Hematopoietic multipotent progenitor cell (in vitro differentiated cells): Measurements from ENCODE around the gene ZG16B. TPM values are rescaled to one million over a fixed set of nuclear protein-coding genes. Genes with fewer than 3 reads are reported as not detected.

ENCODE experiments used
- DNase-seq, 3 donors: peaks; one replicate each; pipeline ENCODE4 v3.0.0-alpha.2; 2011 to 2015; ENCODE audit warnings: low read depth in 2 of 3, low spot score in 2 of 3
- small RNA-seq: library from RNA; depleted of rRNA; stranded (forward); fragments of <200 nt; gene quantifications from one replicate; pipeline ENCODE3, GENCODE V24; 2012
- total RNA-seq: library from RNA; depleted of rRNA; stranded (reverse); fragments of >200 nt; gene quantifications from one replicate; pipeline ENCODE4 v1.2.3, GENCODE V29; 2012

The ZG16B gene
- total RNA-seq, 1 donor = 4.3 TPM

DNA sequence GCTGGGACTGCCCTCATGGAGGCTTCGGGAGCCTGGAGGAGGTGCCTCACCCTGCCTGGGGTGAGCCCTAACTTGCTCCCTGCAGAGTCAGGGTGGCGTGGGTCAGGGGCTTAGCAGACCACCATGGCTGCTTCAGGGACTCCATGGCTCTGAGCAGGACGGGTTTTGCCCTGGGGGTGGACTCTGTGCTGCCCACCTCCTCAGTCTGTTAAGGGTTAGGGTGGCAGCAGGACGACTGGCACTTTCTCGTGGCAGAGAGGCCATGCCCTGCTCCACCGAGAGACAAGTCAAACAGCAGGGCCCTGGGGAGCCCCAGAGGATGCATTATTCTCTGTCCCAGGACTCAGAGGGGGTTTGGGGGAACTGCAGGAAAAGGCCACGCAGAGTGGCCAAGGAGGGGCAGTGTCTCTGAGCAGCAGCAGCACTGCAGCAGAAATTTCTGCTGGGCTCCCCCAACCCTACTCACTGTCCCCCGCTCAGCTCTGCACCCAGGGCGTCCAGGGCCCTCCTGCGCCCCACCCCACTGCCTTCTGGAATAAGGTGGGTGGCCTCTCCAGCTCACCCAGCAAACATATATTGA, 29.7 kb downstream of the ZG16B start:
- DNase-seq = no peak

DNA sequence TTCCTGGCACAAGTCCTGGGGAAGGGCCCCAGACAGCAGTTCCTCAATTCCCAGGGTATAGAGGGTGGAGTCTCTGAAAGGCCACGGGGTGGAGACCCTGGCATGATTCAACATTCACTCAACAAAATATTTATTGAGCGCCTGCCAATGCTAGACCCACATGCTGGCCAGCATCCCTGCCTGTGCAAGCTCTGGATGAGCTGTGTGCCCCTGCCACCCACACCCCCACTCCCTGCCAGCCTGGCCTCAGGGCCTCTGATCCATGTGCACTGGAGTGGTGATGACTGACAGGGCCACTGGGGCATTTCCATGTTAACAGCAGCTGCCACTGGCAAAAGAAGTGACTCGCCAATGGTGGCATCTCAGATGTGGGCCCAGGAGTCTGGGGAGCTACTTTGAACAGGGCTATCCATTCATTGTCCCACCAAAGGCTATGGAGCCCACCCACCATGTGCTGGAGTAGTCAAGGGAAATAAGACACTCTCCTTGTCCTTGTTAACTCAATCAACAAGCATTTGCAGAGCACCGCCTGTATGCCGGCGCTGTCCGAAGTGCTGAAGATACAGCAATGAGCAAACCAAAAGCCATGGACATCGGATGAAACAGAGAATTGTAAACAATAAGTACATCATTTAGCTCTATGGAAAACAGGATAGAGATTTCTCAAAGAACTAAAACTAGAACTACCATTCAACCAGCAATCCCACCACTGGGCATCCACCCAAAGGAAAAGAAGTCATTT, 30.9 kb downstream of the ZG16B start:
- peak in 1 of 3 donors; percentile 47 for DNase-seq

DNA sequence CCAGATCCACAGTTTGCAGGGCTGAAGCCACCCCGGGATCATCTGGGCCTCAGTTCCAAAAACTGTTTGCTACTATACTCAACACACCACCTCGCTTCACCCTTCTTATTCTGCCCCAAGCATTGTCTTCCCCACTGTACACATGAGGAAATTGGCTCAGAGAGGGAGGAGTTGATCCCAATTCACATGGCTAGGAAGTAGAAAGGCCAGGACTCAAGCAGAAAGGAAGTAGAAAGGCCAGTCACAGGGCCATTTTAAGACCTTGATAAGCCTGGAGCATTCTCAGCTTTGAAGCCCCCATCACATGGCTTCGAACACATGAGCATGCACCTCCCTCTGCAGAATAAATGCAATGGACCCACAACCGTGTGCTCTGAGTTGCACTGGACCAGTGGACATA, 35.5 kb downstream of the ZG16B start:
- DNase-seq = no peak

DNA sequence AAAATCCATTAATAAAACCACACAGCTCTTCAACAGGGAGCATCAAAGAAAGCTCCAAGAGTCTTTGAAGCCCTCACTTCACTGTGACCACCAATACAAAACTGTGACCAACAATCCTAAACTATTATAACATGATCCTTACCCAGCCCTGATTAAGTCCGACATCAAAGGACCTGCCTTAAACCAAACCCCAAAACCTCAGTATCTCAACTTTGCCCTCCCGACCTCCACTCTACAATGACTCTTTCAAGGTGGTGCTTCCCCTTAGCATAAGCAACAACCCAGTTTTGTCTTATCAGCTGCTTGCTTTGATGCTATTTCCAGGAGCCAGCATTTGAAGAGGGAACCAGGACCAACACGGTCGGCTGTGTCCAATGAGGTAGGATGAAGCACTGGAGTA, 36.3 kb downstream of the ZG16B start:
- no peak for DNase-seq

DNA sequence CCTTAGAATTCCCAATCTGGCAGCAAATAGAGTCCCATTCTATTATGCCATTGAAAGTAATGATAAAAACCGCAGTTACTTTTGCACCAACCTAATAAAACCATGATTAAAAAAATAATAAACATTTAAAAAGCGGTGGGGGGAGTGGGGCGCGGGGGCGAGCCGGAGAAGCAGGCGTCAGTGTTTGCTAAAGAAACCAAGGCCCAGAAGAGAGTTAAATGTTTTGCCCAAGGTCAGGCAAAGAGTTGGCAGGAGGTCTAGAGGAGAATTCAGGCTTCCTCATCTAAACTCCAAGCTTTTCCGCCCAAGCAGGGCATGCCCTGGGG, 37.5 kb downstream of the ZG16B start:
- no peak for DNase-seq

DNA sequence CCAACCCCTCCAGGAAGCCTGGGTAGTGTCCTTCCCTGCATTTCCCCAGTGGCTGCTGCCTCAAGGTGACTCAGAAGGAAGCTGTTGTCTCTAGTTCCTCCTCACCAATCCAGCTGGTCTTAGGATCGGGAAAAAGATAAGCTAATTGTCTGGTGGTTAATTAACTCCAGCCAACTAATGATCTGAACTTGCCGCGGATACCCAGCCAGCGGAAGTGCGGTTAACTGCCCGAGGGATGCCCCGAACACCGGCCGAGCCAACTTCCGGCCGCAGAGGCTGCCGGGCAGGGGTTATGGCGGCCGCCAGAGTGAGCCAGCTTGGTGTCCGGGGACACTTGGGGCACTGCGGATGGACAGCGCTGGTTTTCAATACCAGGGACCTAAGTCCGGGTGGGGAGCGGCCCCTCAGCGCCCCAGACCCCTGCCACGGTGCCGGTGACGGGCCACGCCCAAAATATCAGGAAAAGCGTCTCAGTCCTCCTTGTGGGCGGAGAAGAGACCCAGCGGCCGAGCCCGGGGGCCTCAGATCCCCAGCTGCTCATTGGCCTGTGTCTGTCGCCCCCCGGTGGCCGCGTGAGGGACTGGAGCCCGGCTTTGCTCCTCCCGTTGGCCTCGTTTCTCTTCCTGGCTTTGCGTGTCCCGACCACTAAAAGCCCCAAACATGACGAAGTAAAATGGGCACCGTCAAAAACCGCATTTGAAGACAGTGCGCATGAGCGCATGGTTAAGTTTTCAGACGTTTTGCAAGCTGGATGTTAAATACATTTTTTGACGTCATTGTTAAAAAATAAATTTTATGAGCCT, 38.1 kb downstream of the ZG16B start:
- peak; percentile 91 to 98 (median 98) for DNase-seq

DNA sequence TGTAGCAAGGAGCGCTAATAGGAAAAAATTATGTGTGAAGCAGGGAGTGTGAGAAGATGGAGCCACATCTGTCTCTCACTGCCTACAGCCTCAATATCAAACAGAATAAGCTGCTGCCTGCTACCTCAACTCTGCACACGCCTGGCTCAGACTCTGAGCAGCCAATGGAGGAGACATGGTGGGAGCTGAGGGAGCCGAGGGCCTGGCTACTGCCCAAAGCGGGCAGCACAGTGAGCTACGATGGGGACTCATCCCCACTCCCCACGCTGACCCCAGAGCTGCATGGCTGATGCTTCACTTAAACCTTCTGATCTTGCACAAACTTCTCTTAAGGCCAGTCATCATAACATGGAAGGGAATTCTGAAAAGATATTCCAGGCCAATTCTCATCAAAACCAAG, 41.8 kb downstream of the ZG16B start:
- DNase-seq = no peak

DNA sequence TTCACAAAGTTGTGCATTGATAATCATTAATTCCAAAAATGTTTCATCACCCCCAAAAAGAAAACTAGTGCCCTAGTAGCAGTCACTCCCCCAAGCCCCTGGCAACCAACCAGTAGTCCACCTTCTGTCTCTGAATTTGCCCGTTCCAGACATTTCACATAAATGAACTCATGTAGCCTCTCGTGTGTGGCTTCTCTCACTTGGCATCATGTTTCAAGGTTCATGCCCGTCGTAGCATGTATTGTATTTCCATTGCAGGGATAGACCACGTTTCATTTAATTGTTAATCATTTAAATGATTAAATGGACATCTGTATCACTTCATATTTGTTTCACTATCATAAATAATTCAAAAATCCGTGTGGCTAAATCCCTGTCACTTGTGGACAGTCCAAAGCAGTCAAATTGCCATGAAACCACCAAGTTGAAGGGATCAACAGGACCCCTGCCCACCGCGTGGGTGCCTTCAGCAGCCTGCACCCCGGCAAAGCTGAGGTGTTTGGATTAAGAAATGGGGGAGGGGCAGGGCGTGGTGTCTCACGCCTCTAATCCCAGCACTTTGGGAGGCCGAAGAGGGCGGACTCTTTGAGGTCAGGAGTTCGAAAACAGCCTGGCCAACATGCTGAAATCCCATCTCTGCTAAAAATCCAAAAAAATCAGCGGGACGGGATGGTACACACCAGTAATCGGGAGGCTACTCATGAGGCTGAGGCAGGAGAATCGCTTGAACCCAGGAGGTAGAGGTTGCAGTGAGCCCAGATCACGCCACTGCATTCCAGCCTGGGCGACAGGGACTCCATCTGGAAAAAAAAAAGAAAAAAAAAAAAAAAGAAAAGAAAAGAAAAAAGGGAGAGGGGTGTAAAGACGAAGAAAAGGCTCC, 44.2 kb downstream of the ZG16B start:
- DNase-seq = no peak

DNA sequence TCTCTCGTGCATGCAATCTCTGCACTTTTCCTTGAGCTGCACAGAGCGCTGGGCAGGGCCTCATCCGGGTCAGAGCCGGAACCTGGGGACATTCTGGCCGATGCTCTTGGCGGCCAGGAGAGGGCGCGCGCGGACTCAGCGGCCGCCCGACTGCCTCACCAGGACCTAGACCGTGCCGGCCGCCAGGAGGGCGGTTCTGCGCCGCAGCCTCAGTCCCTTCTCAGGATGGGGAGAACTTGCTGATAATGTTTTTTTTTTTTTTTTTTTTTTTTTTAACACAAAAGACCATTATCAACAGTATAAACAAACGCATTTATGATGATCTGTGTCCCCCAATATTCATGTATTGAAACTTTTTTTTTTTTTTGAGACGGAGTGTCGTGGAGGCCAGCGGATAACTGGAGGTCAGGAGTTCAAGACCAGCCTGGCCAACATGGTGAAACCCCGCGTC, 44.8 kb downstream of the ZG16B start:
- peak; percentile 60 to 82 (median 75) for DNase-seq

DNA sequence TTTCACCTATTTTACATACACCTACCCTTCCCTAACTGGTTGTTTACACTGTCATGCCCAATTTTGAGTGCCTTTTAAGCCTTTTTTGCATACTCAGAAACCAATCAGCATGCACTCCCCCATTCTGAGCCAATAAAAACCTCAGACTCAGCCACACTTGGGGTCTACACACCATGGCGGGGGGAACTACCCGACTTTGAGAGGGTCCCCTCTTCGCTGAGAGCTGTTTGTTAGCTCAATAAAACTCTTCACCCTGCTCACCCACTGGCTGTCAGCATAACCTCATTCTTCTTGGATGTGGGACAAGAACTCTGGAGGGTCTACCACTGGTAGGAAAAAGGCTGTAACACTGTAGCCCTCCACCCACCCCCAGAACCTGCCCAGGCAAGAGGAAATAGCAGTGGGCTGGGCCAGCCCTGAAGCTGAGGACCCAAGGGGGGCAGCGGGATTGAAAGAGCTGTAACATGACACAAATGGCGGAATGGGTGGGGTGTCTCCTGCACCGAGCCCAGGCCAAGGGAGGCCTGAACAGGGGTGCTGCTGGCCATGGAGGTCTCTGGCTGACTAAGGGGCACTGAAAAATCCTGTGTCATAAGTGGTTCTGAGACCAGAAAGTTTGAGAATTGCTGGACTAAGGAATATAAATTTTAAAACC, 49.9 kb downstream of the ZG16B start:
- DNase-seq = no peak

Small RNA genes within 50 kb of the gene (small RNA-seq; reads per million reads assigned to genes)
- not detected for gene SNORA3C

Other genes with a start within 250 kb of the ZG16B start
- gene KCTD5, start 147.8 kb upstream of the ZG16B start, total RNA-seq = 19.4 TPM
- 3.2 TPM for gene PRSS27, start 110.1 kb upstream of the ZG16B start, total RNA-seq
- gene SRRM2, start 77.7 kb upstream of the ZG16B start, total RNA-seq = 130 TPM
- gene ELOB, start 53.0 kb upstream of the ZG16B start, total RNA-seq = 263 TPM
- not detected for gene PRSS33, start 42.7 kb upstream of the ZG16B start, total RNA-seq
- gene PRSS41, start 31.8 kb upstream of the ZG16B start, total RNA-seq = 0.27 TPM
- 27.2 TPM for gene PRSS21, start 13.1 kb upstream of the ZG16B start, total RNA-seq
- gene PRSS22, start 27.9 kb downstream of the ZG16B start, total RNA-seq = not detected
- gene FLYWCH2, start 52.9 kb downstream of the ZG16B start, total RNA-seq = 54.1 TPM
- gene FLYWCH1, start 81.6 kb downstream of the ZG16B start, total RNA-seq = 28.3 TPM
- gene KREMEN2, start 134.0 kb downstream of the ZG16B start, total RNA-seq = under 0.01 TPM
- 19.4 TPM for gene PAQR4, start 139.0 kb downstream of the ZG16B start, total RNA-seq
- gene PKMYT1, start 150.1 kb downstream of the ZG16B start, total RNA-seq = 7.3 TPM
- gene CLDN9, start 182.6 kb downstream of the ZG16B start, total RNA-seq = 0.27 TPM
- gene CLDN6, start 187.9 kb downstream of the ZG16B start, total RNA-seq = 0.27 TPM
- gene TNFRSF12A, start 190.1 kb downstream of the ZG16B start, total RNA-seq = 7.8 TPM
- gene HCFC1R1, start 193.6 kb downstream of the ZG16B start, total RNA-seq = 17.8 TPM
- gene THOC6, start 193.7 kb downstream of the ZG16B start, total RNA-seq = 45.0 TPM
- not detected for gene BICDL2, start 206.6 kb downstream of the ZG16B start, total RNA-seq
- gene MMP25, start 216.3 kb downstream of the ZG16B start, total RNA-seq = 0.27 TPM
- gene IL32, start 235.3 kb downstream of the ZG16B start, total RNA-seq = 0.54 TPM